HG02798 (cell line): ENCODE data around the gene CSDE1.

Source experiments
- ATAC-seq: cut with Tn5 transposase; IDR thresholded peaks from one replicate; pipeline ENCODE4 v1.9.1; 2021; ENCODE audit warnings: mild to moderate bottlenecking; ENCODE audit not compliant: unreplicated experiment, poor library complexity

CSDE1 gene

GRCh38 chr1:114668784-114669561 is 88.8 kb downstream of the CSDE1 start:
- ATAC-seq = no peak

GRCh38 chr1:114668373-114668772 is 89.4 kb downstream of the CSDE1 start:
- no peak for ATAC-seq

- ATAC-seq = no peak
These were observed 90.8 kb downstream of the CSDE1 start for GRCh38 chr1:114666954-114667353.
